HepG2 (cell line): ENCODE data around the gene UBTF. TPM values are rescaled to one million over a fixed set of nuclear protein-coding genes. Genes with fewer than 3 reads are reported as not detected.

Source experiments
- AKAP8 ChIP-seq: sonication (generic); formaldehyde crosslinking; IDR thresholded peaks from 2 replicates; pipeline ENCODE4 v1.5.1; 2020; ENCODE audit warnings: mild to moderate bottlenecking, missing genetic modification reagents
- KMT2A ChIP-seq: sonication (generic); formaldehyde crosslinking; IDR thresholded peaks from 2 replicates; pipeline ENCODE4 v1.4.0; 2020; ENCODE audit warnings: missing genetic modification reagents
- MBD4 ChIP-seq: IDR thresholded peaks from 2 replicates; pipeline ENCODE4 v1.6.1; 2012; ENCODE audit warnings: low read length, inconsistent platforms, borderline replicate concordance
- MEIS2 ChIP-seq: sonication (generic); formaldehyde crosslinking; IDR thresholded peaks from 2 replicates; pipeline ENCODE4 v1.9.0; 2021; ENCODE audit warnings: mild to moderate bottlenecking, missing genetic modification reagents
- NFKB2 ChIP-seq: sonication (generic); formaldehyde crosslinking; IDR thresholded peaks from 2 replicates; pipeline ENCODE4 v1.4.0; 2020; ENCODE audit warnings: missing genetic modification reagents, borderline replicate concordance
- PRDM15 ChIP-seq: sonication (generic); formaldehyde crosslinking; IDR thresholded peaks from 2 replicates; pipeline ENCODE4 v1.4.0; 2020; ENCODE audit warnings: missing genetic modification reagents
- SRSF1 ChIP-seq: fragments of 200-400 bp; formaldehyde crosslinking; optimal IDR thresholded peaks from 2 replicates; pipeline ENCODE3; 2017; ENCODE audit warnings: mild to moderate bottlenecking, low read depth, low read length, moderate library complexity
- ZBTB37 ChIP-seq: sonication (generic); formaldehyde crosslinking; IDR thresholded peaks from 2 replicates; pipeline ENCODE4 v1.4.0; 2020; ENCODE audit warnings: mild to moderate bottlenecking, missing genetic modification reagents
- ZKSCAN8 ChIP-seq: IDR thresholded peaks from 2 replicates; pipeline ENCODE4 v1.6.1; 2016; ENCODE audit warnings: borderline replicate concordance, missing genetic modification reagents, missing compliant biosample characterization
- ZNF3 ChIP-seq: IDR thresholded peaks from 2 replicates; pipeline ENCODE4 v1.7.0; 2017; ENCODE audit warnings: inconsistent platforms
- ZNF33A ChIP-seq: sonication (generic); formaldehyde crosslinking; IDR thresholded peaks from 2 replicates; pipeline ENCODE4 v1.5.1; 2020; ENCODE audit warnings: missing genetic modification reagents, mild to moderate bottlenecking, moderate library complexity, borderline replicate concordance
- ZNF768 ChIP-seq: sonication (generic); formaldehyde crosslinking; IDR thresholded peaks from 2 replicates; pipeline ENCODE4 v1.4.0; 2020; ENCODE audit warnings: missing genetic modification reagents
- polyA plus RNA-seq, 8 experiments: library from polyadenylated mRNA; depleted of rRNA in 3 of 8; stranded (reverse) in 7 of 8; unstranded in 1 of 8; fragments of >200 nt; fragmentation: Illumina TruSeq in 4 of 8; extraction: Trizol in 4 of 8; gene quantifications; 2 replicates each; pipeline versions ENCODE4 v1.2.1 to v1.2.3, GENCODE V29; 2011 to 2016; ENCODE audit warnings: low read depth in 4 of 8, missing spikeins in 1 of 8, mixed read lengths in 1 of 8; ENCODE audit not compliant: insufficient read depth in 1 of 8
- total RNA-seq, 5 experiments: library from RNA; depleted of rRNA; stranded (reverse); fragments of >200 nt; fragmentation: Illumina TruSeq; extraction: Trizol; gene quantifications; 2 replicates each; pipeline ENCODE4 v1.2.3, GENCODE V29; 2016; ENCODE audit warnings: low read depth in 1 of 5
- TF ChIP-seq, protein P1 (sequence below): sonication (generic); formaldehyde crosslinking; IDR thresholded peaks from 2 replicates; pipeline ENCODE4 v1.4.0; 2020; ENCODE audit warnings: mild to moderate bottlenecking, missing genetic modification reagents
- TF ChIP-seq, protein P2 (sequence below): sonication (generic); formaldehyde crosslinking; IDR thresholded peaks from 2 replicates; pipeline ENCODE4 v1.4.0; 2020; ENCODE audit warnings: missing genetic modification reagents
- TF ChIP-seq, protein P3 (sequence below): sonication (generic); formaldehyde crosslinking; conservative IDR thresholded peaks from 2 replicates; pipeline ENCODE4 v1.8.0; 2022; ENCODE audit warnings: mild to moderate bottlenecking, moderate library complexity, missing genetic modification reagents
- TF ChIP-seq, protein P4 (sequence below): sonication (generic); formaldehyde crosslinking; IDR thresholded peaks from 2 replicates; pipeline ENCODE4 v1.8.0; 2023; ENCODE audit warnings: mild to moderate bottlenecking, missing genetic modification reagents

UBTF gene
- total and polyA plus RNA-seq, 2 of the 13 experiments (the other 11 are each of a cell fraction or from before 2014, with no cell fraction given): 15.2 to 60.9 TPM

- TF ChIP-seq, protein P1, sequence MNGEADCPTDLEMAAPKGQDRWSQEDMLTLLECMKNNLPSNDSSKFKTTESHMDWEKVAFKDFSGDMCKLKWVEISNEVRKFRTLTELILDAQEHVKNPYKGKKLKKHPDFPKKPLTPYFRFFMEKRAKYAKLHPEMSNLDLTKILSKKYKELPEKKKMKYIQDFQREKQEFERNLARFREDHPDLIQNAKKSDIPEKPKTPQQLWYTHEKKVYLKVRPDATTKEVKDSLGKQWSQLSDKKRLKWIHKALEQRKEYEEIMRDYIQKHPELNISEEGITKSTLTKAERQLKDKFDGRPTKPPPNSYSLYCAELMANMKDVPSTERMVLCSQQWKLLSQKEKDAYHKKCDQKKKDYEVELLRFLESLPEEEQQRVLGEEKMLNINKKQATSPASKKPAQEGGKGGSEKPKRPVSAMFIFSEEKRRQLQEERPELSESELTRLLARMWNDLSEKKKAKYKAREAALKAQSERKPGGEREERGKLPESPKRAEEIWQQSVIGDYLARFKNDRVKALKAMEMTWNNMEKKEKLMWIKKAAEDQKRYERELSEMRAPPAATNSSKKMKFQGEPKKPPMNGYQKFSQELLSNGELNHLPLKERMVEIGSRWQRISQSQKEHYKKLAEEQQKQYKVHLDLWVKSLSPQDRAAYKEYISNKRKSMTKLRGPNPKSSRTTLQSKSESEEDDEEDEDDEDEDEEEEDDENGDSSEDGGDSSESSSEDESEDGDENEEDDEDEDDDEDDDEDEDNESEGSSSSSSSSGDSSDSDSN (CRISPR knock-in tag): peak; percentile 85
- peak; percentile 97 for TF ChIP-seq AKAP8
- no peak for TF ChIP-seq ZNF768
- TF ChIP-seq, protein P2, sequence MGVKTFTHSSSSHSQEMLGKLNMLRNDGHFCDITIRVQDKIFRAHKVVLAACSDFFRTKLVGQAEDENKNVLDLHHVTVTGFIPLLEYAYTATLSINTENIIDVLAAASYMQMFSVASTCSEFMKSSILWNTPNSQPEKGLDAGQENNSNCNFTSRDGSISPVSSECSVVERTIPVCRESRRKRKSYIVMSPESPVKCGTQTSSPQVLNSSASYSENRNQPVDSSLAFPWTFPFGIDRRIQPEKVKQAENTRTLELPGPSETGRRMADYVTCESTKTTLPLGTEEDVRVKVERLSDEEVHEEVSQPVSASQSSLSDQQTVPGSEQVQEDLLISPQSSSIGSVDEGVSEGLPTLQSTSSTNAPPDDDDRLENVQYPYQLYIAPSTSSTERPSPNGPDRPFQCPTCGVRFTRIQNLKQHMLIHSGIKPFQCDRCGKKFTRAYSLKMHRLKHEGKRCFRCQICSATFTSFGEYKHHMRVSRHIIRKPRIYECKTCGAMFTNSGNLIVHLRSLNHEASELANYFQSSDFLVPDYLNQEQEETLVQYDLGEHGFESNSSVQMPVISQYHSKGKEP (CRISPR knock-in tag): no peak
- no peak for TF ChIP-seq MBD4
- TF ChIP-seq ZBTB37 (CRISPR knock-in tag): no peak
- no peak; the same call in 1 of the 2 replicates for TF ChIP-seq NFKB2
- TF ChIP-seq MEIS2 (CRISPR knock-in tag): no peak; the same call in 1 of the 2 replicates
- TF ChIP-seq, protein P3, sequence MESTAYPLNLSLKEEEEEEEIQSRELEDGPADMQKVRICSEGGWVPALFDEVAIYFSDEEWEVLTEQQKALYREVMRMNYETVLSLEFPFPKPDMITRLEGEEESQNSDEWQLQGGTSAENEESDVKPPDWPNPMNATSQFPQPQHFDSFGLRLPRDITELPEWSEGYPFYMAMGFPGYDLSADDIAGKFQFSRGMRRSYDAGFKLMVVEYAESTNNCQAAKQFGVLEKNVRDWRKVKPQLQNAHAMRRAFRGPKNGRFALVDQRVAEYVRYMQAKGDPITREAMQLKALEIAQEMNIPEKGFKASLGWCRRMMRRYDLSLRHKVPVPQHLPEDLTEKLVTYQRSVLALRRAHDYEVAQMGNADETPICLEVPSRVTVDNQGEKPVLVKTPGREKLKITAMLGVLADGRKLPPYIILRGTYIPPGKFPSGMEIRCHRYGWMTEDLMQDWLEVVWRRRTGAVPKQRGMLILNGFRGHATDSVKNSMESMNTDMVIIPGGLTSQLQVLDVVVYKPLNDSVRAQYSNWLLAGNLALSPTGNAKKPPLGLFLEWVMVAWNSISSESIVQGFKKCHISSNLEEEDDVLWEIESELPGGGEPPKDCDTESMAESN (CRISPR knock-in tag): 0 out of 2 replicates have a peak, but pooled peaks have one; percentile 20
- peak; percentile 88 for TF ChIP-seq SRSF1
- TF ChIP-seq ZNF33A: 0 out of 2 replicates have a peak, but pooled peaks have one; percentile 9
- TF ChIP-seq, protein P4, sequence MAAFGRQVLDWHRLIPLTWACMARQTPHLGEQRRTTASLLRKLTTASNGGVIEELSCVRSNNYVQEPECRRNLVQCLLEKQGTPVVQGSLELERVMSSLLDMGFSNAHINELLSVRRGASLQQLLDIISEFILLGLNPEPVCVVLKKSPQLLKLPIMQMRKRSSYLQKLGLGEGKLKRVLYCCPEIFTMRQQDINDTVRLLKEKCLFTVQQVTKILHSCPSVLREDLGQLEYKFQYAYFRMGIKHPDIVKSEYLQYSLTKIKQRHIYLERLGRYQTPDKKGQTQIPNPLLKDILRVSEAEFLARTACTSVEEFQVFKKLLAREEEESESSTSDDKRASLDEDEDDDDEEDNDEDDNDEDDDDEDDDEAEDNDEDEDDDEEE (CRISPR knock-in tag): no peak
- no peak for TF ChIP-seq ZNF3
- TF ChIP-seq KMT2A (CRISPR knock-in tag): 0 out of 2 replicates have a peak, but pooled peaks have one; percentile 45
- TF ChIP-seq PRDM15 (CRISPR knock-in tag): peak; percentile 77
- TF ChIP-seq ZKSCAN8 (CRISPR knock-in tag): no peak
Observed at GRCh38 chr17:44221084-44221861, 1.8 kb upstream of the UBTF start (continued).
